Fibroblast of skin of right biceps (primary cell): ENCODE results near the gene NFIA.

Experiments used
- DNase-seq: peaks from one replicate; pipeline ENCODE4 v3.0.0-alpha.2; 2013

NFIA gene

GRCh38 chr1:61190153-61190552 lies 107.8 kb downstream of the NFIA start:
- DNase-seq = no peak

- DNase-seq = peak; percentile 20
Observed at GRCh38 chr1:61190618-61191432, 108.5 kb downstream of the NFIA start.

GRCh38 chr1:61191433-61191720 lies 109.0 kb downstream of the NFIA start:
- DNase-seq = no peak

GRCh38 chr1:61192663-61193330 lies 110.4 kb downstream of the NFIA start:
- no peak for DNase-seq

GRCh38 chr1:61193808-61194207 lies 111.4 kb downstream of the NFIA start:
- DNase-seq = no peak

GRCh38 chr1:61198554-61198953 lies 116.2 kb downstream of the NFIA start:
- no peak for DNase-seq

GRCh38 chr1:61201035-61201434 lies 118.7 kb downstream of the NFIA start:
- DNase-seq = no peak

GRCh38 chr1:61202854-61203598 lies 120.7 kb downstream of the NFIA start:
- peak; percentile 36 for DNase-seq

- DNase-seq = no peak
Observed at GRCh38 chr1:61204528-61204927, 122.2 kb downstream of the NFIA start.

- DNase-seq = no peak
Observed at GRCh38 chr1:61207416-61207815, 125.1 kb downstream of the NFIA start.

- no peak for DNase-seq
Observed at GRCh38 chr1:61208172-61208571, 125.8 kb downstream of the NFIA start.

- no peak for DNase-seq
Observed at GRCh38 chr1:61208831-61209230, 126.5 kb downstream of the NFIA start.

- no peak for DNase-seq
Observed at GRCh38 chr1:61210435-61211154, 128.2 kb downstream of the NFIA start.

GRCh38 chr1:61213245-61214011 lies 131.1 kb downstream of the NFIA start:
- no peak for DNase-seq

- DNase-seq = no peak
Observed at GRCh38 chr1:61215119-61215518, 132.8 kb downstream of the NFIA start.

GRCh38 chr1:61215676-61216289 lies 133.4 kb downstream of the NFIA start:
- no peak for DNase-seq

GRCh38 chr1:61220536-61220935 lies 138.2 kb downstream of the NFIA start:
- peak; percentile 28 for DNase-seq

GRCh38 chr1:61221642-61222041 lies 139.3 kb downstream of the NFIA start:
- no peak for DNase-seq

- no peak for DNase-seq
Observed at GRCh38 chr1:61222240-61222639, 139.9 kb downstream of the NFIA start.

- no peak for DNase-seq
Observed at GRCh38 chr1:61223140-61223539, 140.8 kb downstream of the NFIA start.

- no peak for DNase-seq
Observed at GRCh38 chr1:61224609-61225008, 142.2 kb downstream of the NFIA start.

GRCh38 chr1:61225478-61225877 lies 143.1 kb downstream of the NFIA start:
- DNase-seq = no peak
